Lower leg skin (tissue), 3 donors: Measurements from ENCODE around the gene NFIA.

Experiments
- POLR2A ChIP-seq, 2 donors: fragments of 450-650 bp; IDR thresholded peaks; one replicate each; pipeline ENCODE4 v1.6.1; 2016 to 2017; ENCODE audit warnings: antibody characterized with exemption in 2 of 2, mild to moderate bottlenecking in 1 of 2, moderate library complexity in 1 of 2
- TF ChIP-seq, protein P1 (sequence below), 3 donors: fragments of 450-650 bp; IDR thresholded peaks; one replicate each; pipeline ENCODE4 v1.5.1; 2016; ENCODE audit warnings: antibody characterized with exemption in 3 of 3, mild to moderate bottlenecking in 3 of 3, moderate library complexity in 2 of 3

- TF ChIP-seq, protein P1, sequence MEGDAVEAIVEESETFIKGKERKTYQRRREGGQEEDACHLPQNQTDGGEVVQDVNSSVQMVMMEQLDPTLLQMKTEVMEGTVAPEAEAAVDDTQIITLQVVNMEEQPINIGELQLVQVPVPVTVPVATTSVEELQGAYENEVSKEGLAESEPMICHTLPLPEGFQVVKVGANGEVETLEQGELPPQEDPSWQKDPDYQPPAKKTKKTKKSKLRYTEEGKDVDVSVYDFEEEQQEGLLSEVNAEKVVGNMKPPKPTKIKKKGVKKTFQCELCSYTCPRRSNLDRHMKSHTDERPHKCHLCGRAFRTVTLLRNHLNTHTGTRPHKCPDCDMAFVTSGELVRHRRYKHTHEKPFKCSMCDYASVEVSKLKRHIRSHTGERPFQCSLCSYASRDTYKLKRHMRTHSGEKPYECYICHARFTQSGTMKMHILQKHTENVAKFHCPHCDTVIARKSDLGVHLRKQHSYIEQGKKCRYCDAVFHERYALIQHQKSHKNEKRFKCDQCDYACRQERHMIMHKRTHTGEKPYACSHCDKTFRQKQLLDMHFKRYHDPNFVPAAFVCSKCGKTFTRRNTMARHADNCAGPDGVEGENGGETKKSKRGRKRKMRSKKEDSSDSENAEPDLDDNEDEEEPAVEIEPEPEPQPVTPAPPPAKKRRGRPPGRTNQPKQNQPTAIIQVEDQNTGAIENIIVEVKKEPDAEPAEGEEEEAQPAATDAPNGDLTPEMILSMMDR (IDR thresholded peaks at IDR 0.05) = no peak
- no peak for TF ChIP-seq POLR2A (IDR thresholded peaks at IDR 0.05)
Observed at GRCh38 chr1:61395146-61395800, 312.9 kb downstream of the NFIA start.
